PFSK-1 (cell line): ENCODE data around the gene ARHGAP28.

Experiments
- POLR2AphosphoS5 ChIP-seq: IDR thresholded peaks from 2 replicates; pipeline ENCODE4 v1.6.1; 2012; ENCODE audit warnings: low read depth, mild to moderate bottlenecking, control low read depth, low read length, moderate library complexity
- TAF1 ChIP-seq: IDR thresholded peaks from 2 replicates; pipeline ENCODE4 v1.6.1; 2012; ENCODE audit warnings: low read length, control low read depth, borderline replicate concordance; ENCODE audit not compliant: insufficient read depth

GRCh38 chr18:6737833-6738232 lies 8.3 kb downstream of the ARHGAP28 start:
- no peak for TF ChIP-seq TAF1
- no peak for TF ChIP-seq POLR2AphosphoS5
